ENCODE data around the gene MLPH. TPM values are rescaled to one million over a fixed set of nuclear protein-coding genes. Genes with fewer than 3 reads are reported as not detected.
A peak's percentile ranks its signal among the peaks of the same experiment; 100 is the strongest.

The MLPH gene
- total RNA-seq, 4 donors from 2014 or later, result 59.7 to 889 (median 182) TPM

GRCh38 chr2:237509905-237510304 is 22.9 kb downstream of the MLPH start:
- in situ Hi-C loops (cut with MboI; ENCODE audit: low pct_ligation_motif_present in 1 of 4, low pct_unique_long_range_greater_than_20kb in 1 of 4, low sequenced_read_pairs in 3 of 4), result loop anchor here in 2 of 4 donors (5.0 to 10.0 kb wide), 3 partner anchors 55 to 235 kb away; partner anchors contain the start of gene PRLH (in 1 of the 2)

GRCh38 chr2:237510502-237511217 is 23.6 kb downstream of the MLPH start:
- Histone ChIP-seq H3K9me3 (no peaks in the 10 kb centered on the region), H3K27me3 (no peaks in the 10 kb centered on the region), H3K27ac (peak overlapping the region in 3 of 4 donors; percentile 44 to 70 (median 65)), H3K4me1 (peaks cover 8 to 50% (median 14%) of the 10 kb centered on the region in 4 donors), H3K36me3 (no peaks in the 10 kb centered on the region), H3K4me3 (no peak overlapping the region)
- in situ Hi-C loops (cut with MboI; ENCODE audit: low pct_ligation_motif_present in 1 of 4, low pct_unique_long_range_greater_than_20kb in 1 of 4, low sequenced_read_pairs in 3 of 4) (loop anchor here in 2 of 4 donors (5.0 to 10.0 kb wide), 2 partner anchors 54 to 62 kb away; partner anchors contain the start of gene PRLH (in 1 of the 2)), intact Hi-C loops (cut with DNase I; ENCODE audit: low total_unique reads) (no loop called here)
- no peak for DNase-seq
- TF ChIP-seq POLR2A (IDR thresholded peaks at IDR 0.05) (no peak), POLR2AphosphoS5 (IDR thresholded peaks at IDR 0.05) (no peak), EP300 (IDR thresholded peaks at IDR 0.05; ENCODE audit: low read depth) (no peak), CTCF (IDR thresholded peaks at IDR 0.05) (no peak)
- WGBS, 2 donors (ENCODE audit: low coverage in 1 of 2), result 76 to 90% methylated on average over 5 to 21 of the region's 21 CpGs

More at GRCh38 chr2:237509905-237510304, 22.9 kb downstream of the MLPH start:
- H3K9me3 ChIP-seq, result no peaks in the 10 kb centered on the region
- H3K4me3 ChIP-seq, result no peak overlapping the region
- intact Hi-C loops (cut with DNase I; ENCODE audit: low total_unique reads), result no loop called here
- 21 to 53% methylated on average over 6 to 7 of the region's 7 CpGs for WGBS, 2 donors (ENCODE audit: low coverage in 1 of 2)
- DNase-seq, result peak; percentile 34
- H3K4me1 ChIP-seq, result peaks cover 8 to 50% (median 14%) of the 10 kb centered on the region in 4 donors
- no peaks in the 10 kb centered on the region for H3K27me3 ChIP-seq
- peak overlapping the region; percentile 44 to 70 (median 66) for H3K27ac ChIP-seq
- H3K36me3 ChIP-seq, result no peaks in the 10 kb centered on the region
- TF ChIP-seq CTCF (IDR thresholded peaks at IDR 0.05) (no peak), POLR2A (IDR thresholded peaks at IDR 0.05) (peak; percentile 28), EP300 (IDR thresholded peaks at IDR 0.05; ENCODE audit: low read depth) (no peak), POLR2AphosphoS5 (IDR thresholded peaks at IDR 0.05) (peak in 1 of 3 donors; percentile 26)

- Histone ChIP-seq H3K4me1 (peaks cover 8 to 45% (median 13%) of the 10 kb centered on the region in 4 donors), H3K36me3 (no peaks in the 10 kb centered on the region), H3K4me3 (no peak overlapping the region), H3K9me3 (no peaks in the 10 kb centered on the region), H3K27me3 (no peaks in the 10 kb centered on the region), H3K27ac (peak overlapping the region in 1 of 4 donors; percentile 36)
- TF ChIP-seq CTCF (IDR thresholded peaks at IDR 0.05) (no peak), EP300 (IDR thresholded peaks at IDR 0.05; ENCODE audit: low read depth) (no peak), POLR2A (IDR thresholded peaks at IDR 0.05) (no peak), POLR2AphosphoS5 (IDR thresholded peaks at IDR 0.05) (no peak)
- intact Hi-C loops (cut with DNase I; ENCODE audit: low total_unique reads) (no loop called here), in situ Hi-C loops (cut with MboI; ENCODE audit: low pct_ligation_motif_present in 1 of 4, low pct_unique_long_range_greater_than_20kb in 1 of 4, low sequenced_read_pairs in 3 of 4) (loop anchor here in 2 of 4 donors (5.0 to 10.0 kb wide), 2 partner anchors 53 to 61 kb away; partner anchors contain the start of gene PRLH (in 1 of the 2))
- DNase-seq, result no peak
- 87 to 100% methylated on average over 1 of the region's 1 CpG for WGBS, 2 donors (ENCODE audit: low coverage in 1 of 2)
Measured at GRCh38 chr2:237511433-237511832, 24.4 kb downstream of the MLPH start.

- Histone ChIP-seq H3K27ac (peak overlapping the region in 2 of 4 donors; percentile 2 to 36), H3K4me3 (no peak overlapping the region), H3K4me1 (peaks cover 8 to 41% (median 13%) of the 10 kb centered on the region in 4 donors), H3K27me3 (no peaks in the 10 kb centered on the region), H3K36me3 (no peaks in the 10 kb centered on the region), H3K9me3 (no peaks in the 10 kb centered on the region)
- WGBS, 2 donors (ENCODE audit: low coverage in 1 of 2), result 73 to 80% methylated on average over 3 to 17 of the region's 17 CpGs
- in situ Hi-C loops (cut with MboI; ENCODE audit: low pct_ligation_motif_present in 1 of 4, low pct_unique_long_range_greater_than_20kb in 1 of 4, low sequenced_read_pairs in 3 of 4) (loop anchor here in 2 of 4 donors (5.0 to 10.0 kb wide), 2 partner anchors 53 to 60 kb away; partner anchors contain the start of gene PRLH (in 1 of the 2)), intact Hi-C loops (cut with DNase I; ENCODE audit: low total_unique reads) (loop anchor here (2.0 kb wide), 1 partner anchor 61 kb away; no protein-coding TSS in a partner anchor)
- DNase-seq, result no peak
- TF ChIP-seq POLR2A (IDR thresholded peaks at IDR 0.05) (no peak), POLR2AphosphoS5 (IDR thresholded peaks at IDR 0.05) (no peak), CTCF (IDR thresholded peaks at IDR 0.05) (no peak), EP300 (IDR thresholded peaks at IDR 0.05; ENCODE audit: low read depth) (no peak)
Measured at GRCh38 chr2:237511885-237512405, 24.9 kb downstream of the MLPH start.

All from transverse colon (tissue), 4 donors.